K562 (cell line): Measurements from ENCODE around the gene FBXO46. TPM values are rescaled to one million over a fixed set of nuclear protein-coding genes. Genes with fewer than 3 reads are reported as not detected.

Source experiments
- CREB1 ChIP-seq, 2 experiments: sonication (generic) in 1 of 2; formaldehyde crosslinking in 1 of 2; IDR thresholded peaks; 2 replicates each; pipeline versions ENCODE4 v1.6.1 to v1.8.0; 2012 to 2022; ENCODE audit warnings: inconsistent platforms in 1 of 2, mild to moderate bottlenecking in 1 of 2, missing genetic modification reagents in 1 of 2, moderate library complexity in 1 of 2
- CREM ChIP-seq: IDR thresholded peaks from 2 replicates; pipeline ENCODE4 v1.6.1; 2014; ENCODE audit warnings: antibody characterized with exemption, low read depth
- EGR1 ChIP-seq: fragments of 450-650 bp; conservative IDR thresholded peaks from 2 replicates; pipeline ENCODE4 v1.6.1; 2017; ENCODE audit warnings: mild to moderate bottlenecking
- EHMT2 ChIP-seq: fragments of 450-650 bp; IDR thresholded peaks from 2 replicates; pipeline ENCODE4 v1.6.1; 2018; ENCODE audit warnings: antibody characterized with exemption
- FIP1L1 ChIP-seq: fragments of 200-400 bp; formaldehyde crosslinking; IDR thresholded peaks from 2 replicates; pipeline ENCODE4 v1.6.1; 2018; ENCODE audit warnings: mild to moderate bottlenecking, low read depth, low read length; ENCODE audit not compliant: poor library complexity, severe bottlenecking
- GABPB1 ChIP-seq: sonication (generic); formaldehyde crosslinking; IDR thresholded peaks from 2 replicates; pipeline ENCODE4 v1.8.0; 2022; ENCODE audit warnings: mild to moderate bottlenecking, missing genetic modification reagents
- HMGN3 ChIP-seq: IDR thresholded peaks from 2 replicates; pipeline ENCODE4 v1.6.1; 2011; ENCODE audit warnings: borderline replicate concordance, low read depth, mild to moderate bottlenecking, mixed read lengths, low read length; ENCODE audit not compliant: insufficient read length; ENCODE audit errors: extremely low read depth
- MAZ ChIP-seq, 2 experiments: fragments of 450-650 bp in 1 of 2; sonication (generic) in 1 of 2; formaldehyde crosslinking; IDR thresholded peaks in 1 of 2; conservative IDR thresholded peaks in 1 of 2; 2 replicates each; pipeline versions ENCODE4 v1.4.0 to v1.5.0; 2020; ENCODE audit warnings: mild to moderate bottlenecking in 1 of 2, missing genetic modification reagents in 1 of 2
- MNT ChIP-seq, 2 experiments: fragments of 450-650 bp; conservative IDR thresholded peaks; 2 replicates each; pipeline ENCODE4 v1.6.1; 2017; ENCODE audit warnings: mild to moderate bottlenecking in 2 of 2, moderate library complexity in 2 of 2
- MXI1 ChIP-seq: IDR thresholded peaks from 2 replicates; pipeline ENCODE4 v1.6.1; 2011; ENCODE audit warnings: low read depth, mild to moderate bottlenecking, improper control_type of control experiment, low read length
- MYC ChIP-seq, 2 experiments: fragments of 250-450 bp in 1 of 2; sonication (Bioruptor Pico) in 1 of 2; IDR thresholded peaks; 2 replicates each; pipeline versions ENCODE4 v1.5.1 to v1.6.1; 2012 to 2021; ENCODE audit warnings: low read depth in 2 of 2, borderline replicate concordance in 1 of 2, improper control_type of control experiment in 1 of 2, low read length in 1 of 2, mild to moderate bottlenecking in 1 of 2, moderate library complexity in 1 of 2
- SMARCE1 ChIP-seq: fragments of 450-650 bp; IDR thresholded peaks from 2 replicates; pipeline ENCODE4 v1.7.1; 2016; ENCODE audit warnings: mild to moderate bottlenecking
- SRSF3 ChIP-seq: fragments of 200-400 bp; formaldehyde crosslinking; IDR thresholded peaks from 2 replicates; pipeline ENCODE4 v1.6.1; 2016; ENCODE audit warnings: mild to moderate bottlenecking, low read length, moderate library complexity; ENCODE audit not compliant: insufficient read depth
- TAF1 ChIP-seq: IDR thresholded peaks from 2 replicates; pipeline ENCODE4 v1.6.1; 2011; ENCODE audit warnings: mild to moderate bottlenecking, low read length, moderate library complexity; ENCODE audit not compliant: insufficient read depth, control insufficient read depth, severe bottlenecking; ENCODE audit errors: extremely low read depth
- TBP ChIP-seq: optimal IDR thresholded peaks from 2 replicates; pipeline ENCODE3; 2011; ENCODE audit warnings: low read depth, low read length, improper control_type of control experiment
- ZNF324 ChIP-seq: fragments of 250-450 bp; sonication (Bioruptor Pico); IDR thresholded peaks from 2 replicates; pipeline ENCODE4 v1.4.0; 2020; ENCODE audit warnings: mild to moderate bottlenecking
- ZNF347 ChIP-seq: fragments of 450-650 bp; formaldehyde crosslinking; IDR thresholded peaks from 2 replicates; pipeline ENCODE4 v1.4.0; 2020; ENCODE audit warnings: low read depth, mild to moderate bottlenecking, moderate library complexity
- polyA plus RNA-seq, 8 experiments: library from polyadenylated mRNA; depleted of rRNA in 4 of 8; stranded (reverse) in 5 of 8; unstranded in 3 of 8; fragments of >200 nt; fragmentation: Nextera tagmentation in 2 of 8; fragmentation: Illumina TruSeq in 1 of 8; extraction: Ambion mirVana in 2 of 8; extraction: Trizol in 1 of 8; gene quantifications; 2 replicates each; pipeline versions ENCODE4 v1.2.1 to v1.2.3, GENCODE V29; 2011 to 2014; ENCODE audit warnings: inconsistent platforms in 1 of 8, missing spikeins in 1 of 8
- total RNA-seq, 7 experiments: library from RNA; depleted of rRNA in 6 of 7; stranded (reverse); fragments of >200 nt in 6 of 7; fragmentation: Illumina TruSeq in 2 of 7; extraction: Trizol in 2 of 7; gene quantifications; 2 replicates each; pipeline versions ENCODE4 v1.2.1 to v1.2.3, GENCODE V29; 2011 to 2021; ENCODE audit warnings: low replicate concordance in 1 of 7
- TF ChIP-seq, protein P1 (sequence below): sonication (generic); formaldehyde crosslinking; IDR thresholded peaks from 2 replicates; pipeline ENCODE4 v1.8.0; 2022; ENCODE audit warnings: missing genetic modification reagents, mild to moderate bottlenecking, moderate library complexity, borderline replicate concordance

The FBXO46 gene
- total and polyA plus RNA-seq, 9 of the 15 experiments (the other 6 are each of a cell fraction or from before 2014, with no cell fraction given), result 1.5 to 36.1 (median 7.3) TPM

- TF ChIP-seq, protein P1, sequence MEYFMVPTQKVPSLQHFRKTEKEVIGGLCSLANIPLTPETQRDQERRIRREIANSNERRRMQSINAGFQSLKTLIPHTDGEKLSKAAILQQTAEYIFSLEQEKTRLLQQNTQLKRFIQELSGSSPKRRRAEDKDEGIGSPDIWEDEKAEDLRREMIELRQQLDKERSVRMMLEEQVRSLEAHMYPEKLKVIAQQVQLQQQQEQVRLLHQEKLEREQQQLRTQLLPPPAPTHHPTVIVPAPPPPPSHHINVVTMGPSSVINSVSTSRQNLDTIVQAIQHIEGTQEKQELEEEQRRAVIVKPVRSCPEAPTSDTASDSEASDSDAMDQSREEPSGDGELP (CRISPR knock-in tag), result peak; percentile 45; the same call in 1 of the 2 replicates
- TF ChIP-seq ZNF347 (CRISPR knock-in tag) (no peak), MXI1 (0 out of 2 replicates have a peak, but pooled peaks have one; percentile 52), HMGN3 (peak; percentile 34), MNT (conservative IDR thresholded peaks at IDR 0.05) (peak; percentile 97 to 98), GABPB1 (CRISPR knock-in tag) (peak; percentile 25; the same call in 1 of the 2 replicates), FIP1L1 (peak; percentile 7), EHMT2 (no peak), EGR1 (peak; percentile 92), SRSF3 (no peak), MAZ (CRISPR knock-in tag; conservative IDR thresholded peaks at IDR 0.05 in 1 of 2, IDR thresholded peaks at IDR 0.05 in 1 of 2) (peak in 1 of 2 experiments; percentile 69; a peak in 3 of 4 replicates), CREB1 (IDR thresholded peaks at IDR 0.05) (no peak), CREB1 (CRISPR knock-in tag; IDR thresholded peaks at IDR 0.05) (peak; percentile 30; the same call in 1 of the 2 replicates), SMARCE1 (peak; percentile 28; the same call in 1 of the 2 replicates), CREM (peak; percentile 43; the same call in 1 of the 2 replicates), TAF1 (peak; percentile 50), TBP (no peak), MYC (IDR thresholded peaks at IDR 0.05; ENCODE audit: low read depth, low read length) (peak; percentile 75; the same call in 1 of the 2 replicates), MYC (CRISPR knock-in tag; IDR thresholded peaks at IDR 0.05; ENCODE audit: borderline replicate concordance, low read depth) (no peak), ZNF324 (CRISPR knock-in tag) (no peak)
Measured at GRCh38 chr19:45767410-45767880, 36.7 kb upstream of the FBXO46 start (continued).
